HS-5 (cell line): ENCODE results near the gene RNASEL.

Source experiments
- DNase-seq: peaks from one replicate; pipeline ENCODE4 v3.0.0-alpha.2; 2012; ENCODE audit warnings: low read depth

RNASEL gene

DNA sequence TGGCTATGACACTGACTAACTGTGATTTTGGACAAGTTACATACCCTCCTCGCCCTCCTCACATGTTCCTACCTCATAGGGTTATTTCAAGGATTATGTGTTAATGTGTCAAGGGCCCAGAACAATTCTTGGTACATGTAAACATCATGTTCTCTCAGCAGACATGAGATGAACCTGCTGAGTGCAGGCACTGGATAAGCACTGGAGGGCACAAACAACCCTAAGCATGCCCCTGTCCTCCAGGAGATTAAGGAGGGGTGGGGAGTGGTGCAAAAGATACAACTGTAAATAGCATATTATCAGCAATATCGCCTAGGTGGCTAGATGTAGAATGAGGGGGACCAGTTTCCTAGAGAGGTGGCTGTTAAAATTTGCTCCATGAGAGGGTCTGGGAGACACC is 32.9 kb upstream of the RNASEL start:
- DNase-seq: no peak

DNA sequence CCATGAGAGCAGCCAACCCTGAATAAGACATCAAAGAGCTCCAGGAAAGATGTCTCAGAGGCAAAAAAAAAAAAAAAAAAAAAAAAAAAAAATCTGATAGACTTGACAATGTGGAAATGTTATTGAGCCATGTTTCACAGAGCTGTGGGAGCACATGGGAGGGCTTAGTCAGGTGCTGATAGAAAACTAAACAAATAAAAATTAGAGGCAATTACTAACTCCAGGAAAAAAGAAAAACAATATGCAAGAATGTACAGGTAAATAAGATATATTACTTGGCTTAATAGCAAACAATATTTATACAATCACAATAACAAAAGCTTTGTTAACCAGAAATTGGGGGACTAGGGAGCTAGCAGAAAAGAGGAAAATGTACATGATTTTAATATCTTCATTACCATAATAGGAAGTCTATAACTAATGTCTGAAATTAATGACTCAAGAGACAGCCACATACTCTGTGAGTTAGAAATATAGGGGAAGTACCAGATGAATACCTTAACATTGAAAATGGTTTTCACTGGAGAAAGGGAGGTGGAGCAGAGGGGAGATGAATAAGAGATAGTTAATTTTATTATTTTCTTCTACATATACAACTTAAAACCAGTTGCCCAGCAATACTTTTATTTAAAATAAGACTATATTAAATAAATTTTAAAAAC is 32.0 kb upstream of the RNASEL start:
- DNase-seq: no peak

DNA sequence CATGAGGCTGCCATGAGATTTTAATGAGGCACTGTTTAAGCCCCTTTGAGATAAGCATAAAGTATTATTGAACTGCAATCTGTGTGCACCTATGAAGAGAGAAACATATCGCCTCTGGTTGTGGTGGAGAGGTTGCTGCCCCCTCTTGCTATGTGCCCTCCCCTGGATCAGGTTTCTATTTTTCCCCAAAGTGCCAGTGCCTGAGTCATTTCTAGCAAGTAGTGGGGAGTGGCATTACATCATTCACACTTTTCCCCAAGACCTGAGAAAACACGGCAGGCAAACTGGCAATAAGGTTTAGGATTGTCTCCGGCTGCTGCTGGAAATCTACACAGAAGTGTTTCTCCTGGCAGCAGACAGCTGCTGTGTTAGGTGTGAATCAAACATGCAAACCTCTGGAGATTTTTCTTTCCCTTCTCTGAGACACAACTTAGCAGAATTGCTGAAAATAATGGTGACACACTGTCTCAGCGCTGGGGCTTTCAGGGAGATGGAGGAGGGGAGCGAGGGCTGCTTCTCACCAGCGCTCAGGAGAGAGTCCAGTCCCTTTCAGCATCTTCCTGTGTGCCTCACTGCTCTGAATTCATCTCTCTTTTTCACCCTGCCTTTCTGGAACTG is 28.8 kb upstream of the RNASEL start:
- no peak for DNase-seq

GRCh38 chr1:182617014-182617429 is 28.0 kb upstream of the RNASEL start:
- no peak for DNase-seq

DNA sequence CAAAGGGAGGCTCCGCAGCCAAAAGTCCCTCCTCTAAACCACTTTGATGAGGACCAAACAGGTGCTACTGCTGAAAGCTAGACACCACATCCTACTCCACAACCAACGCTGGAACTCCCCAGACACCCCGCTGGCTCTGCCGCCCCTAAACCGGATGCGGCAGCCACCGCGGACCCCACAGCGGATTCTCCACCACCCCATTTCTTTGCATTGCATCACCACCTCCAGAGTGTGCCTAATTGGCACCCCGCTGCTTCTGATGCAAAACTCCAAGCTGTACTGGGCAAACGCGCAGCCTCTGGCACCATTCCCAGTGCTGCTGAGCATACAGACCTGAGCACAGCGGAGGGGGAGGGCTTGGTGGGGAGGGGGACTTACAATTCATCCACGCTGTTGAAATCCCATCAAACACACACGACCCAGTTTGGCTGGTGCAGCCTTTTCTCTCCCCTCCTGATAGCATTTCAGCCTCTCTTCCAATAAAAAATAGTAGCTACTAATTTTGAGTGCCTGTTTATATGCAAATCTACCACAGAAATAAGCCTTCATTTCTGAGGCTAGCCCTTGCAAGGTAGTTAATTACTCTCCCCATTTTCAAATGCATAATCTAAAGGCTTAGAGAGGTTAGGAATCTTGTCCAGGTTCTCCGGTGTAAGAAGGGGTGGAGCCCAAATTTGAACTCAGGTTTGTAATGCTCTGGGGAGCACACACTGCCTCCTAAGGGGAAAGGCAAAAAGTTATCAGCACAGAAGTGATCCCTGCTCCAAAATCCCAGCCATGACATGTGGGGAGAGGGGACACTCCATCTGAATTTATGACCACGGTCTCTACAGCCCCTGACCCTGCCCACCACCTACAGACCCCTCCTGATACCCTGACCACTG is 27.3 kb upstream of the RNASEL start:
- DNase-seq: no peak

- DNase-seq: no peak
Measured at GRCh38 chr1:182615468-182616129, 26.5 kb upstream of the RNASEL start.

GRCh38 chr1:182614796-182615454 is 25.9 kb upstream of the RNASEL start:
- DNase-seq: no peak

GRCh38 chr1:182611787-182612186 is 22.7 kb upstream of the RNASEL start:
- no peak for DNase-seq

DNA sequence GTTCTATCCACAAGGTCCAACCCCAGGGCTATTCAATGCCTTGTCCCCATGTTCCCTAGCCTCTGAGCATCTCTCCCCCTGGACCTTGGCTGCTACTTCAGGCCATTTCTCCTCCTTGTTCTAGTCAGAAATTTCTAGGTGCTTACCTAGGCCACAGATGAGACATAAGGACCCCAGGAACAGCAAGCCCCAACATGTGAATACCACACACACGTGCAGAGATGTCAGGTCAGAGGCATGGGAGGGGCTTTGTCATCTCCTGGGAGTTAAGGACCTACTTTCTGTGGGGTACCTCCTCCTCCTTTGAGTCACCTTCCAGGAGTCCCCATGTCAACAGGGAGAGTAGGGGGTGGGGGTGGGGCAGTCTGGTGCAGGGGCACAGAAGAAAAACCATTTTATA is 22.3 kb upstream of the RNASEL start:
- no peak for DNase-seq

GRCh38 chr1:182610606-182611194 is 21.6 kb upstream of the RNASEL start:
- no peak for DNase-seq

DNA sequence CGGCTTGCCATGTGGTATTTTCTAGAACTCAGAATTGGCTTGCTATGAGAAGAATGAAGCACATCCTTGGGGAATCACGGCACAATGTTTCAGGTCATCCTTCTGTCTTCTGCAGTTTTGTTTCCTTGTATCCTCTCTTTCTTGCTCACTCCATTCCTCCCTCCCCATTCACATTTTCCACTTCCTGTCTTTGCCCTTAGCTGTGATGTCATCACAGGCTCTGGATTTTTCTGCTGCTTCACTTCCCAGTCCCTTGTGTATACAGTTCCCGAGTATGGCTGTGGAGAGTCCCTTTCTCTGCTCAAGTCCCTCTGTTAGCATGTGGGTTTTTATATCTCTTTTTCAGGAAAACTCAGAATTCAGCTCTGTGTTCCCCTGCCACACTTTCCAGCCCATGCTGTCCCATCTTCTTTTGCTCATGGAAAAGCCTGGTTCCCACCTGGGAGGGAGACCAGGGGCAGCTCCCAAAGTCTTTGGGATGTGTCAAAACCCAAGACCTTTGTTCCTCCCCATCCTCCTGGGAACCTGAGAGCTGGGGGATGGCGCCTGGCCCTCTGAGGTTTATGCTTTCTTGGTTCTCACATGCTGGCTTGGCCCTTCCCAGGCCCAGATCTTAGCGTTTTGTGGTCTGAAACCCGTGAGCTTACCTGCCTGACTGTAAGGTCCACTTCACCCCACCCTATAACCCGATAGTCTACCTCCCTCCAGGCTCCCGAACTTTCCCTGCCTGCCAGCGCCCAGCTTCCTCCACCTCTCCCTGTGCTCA is 20.0 kb upstream of the RNASEL start:
- DNase-seq: no peak

DNA sequence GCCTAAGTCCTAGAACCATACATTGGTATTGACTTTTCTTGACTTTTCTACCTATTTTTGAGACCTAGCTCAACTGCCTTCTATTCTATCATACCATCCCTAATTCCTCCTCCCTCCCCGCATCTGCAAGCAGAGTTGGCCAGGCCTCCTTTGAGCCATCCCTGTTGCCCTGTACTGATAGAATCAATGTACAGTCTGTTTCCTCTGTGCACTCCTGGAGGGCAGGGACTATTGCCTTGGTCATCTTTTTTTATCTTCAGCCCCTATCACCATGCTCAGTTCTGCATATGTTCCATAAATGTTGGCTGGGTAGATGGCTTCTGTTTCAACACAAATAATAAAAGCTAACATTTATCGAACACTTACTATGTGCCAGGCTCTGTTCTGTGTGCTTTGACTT is 19.2 kb upstream of the RNASEL start:
- DNase-seq: no peak

DNA sequence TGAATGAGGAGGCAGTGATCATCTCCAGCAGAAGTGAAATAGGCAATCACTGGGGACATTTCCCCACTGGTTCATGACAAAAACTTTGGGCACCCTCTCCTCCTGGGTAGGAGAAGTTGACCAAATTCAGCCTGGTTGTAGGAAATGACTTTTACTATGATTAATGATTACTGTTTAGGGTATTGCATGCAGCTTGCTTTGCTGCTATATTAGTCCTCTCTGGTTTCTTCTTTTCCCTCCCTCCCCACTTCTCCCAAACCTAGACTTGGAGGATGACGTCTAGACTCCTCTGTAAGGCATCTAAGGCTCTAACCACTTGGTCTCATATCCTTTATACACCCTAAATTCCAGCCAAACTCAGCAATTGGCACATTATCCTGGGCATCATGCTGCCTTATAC is 18.5 kb upstream of the RNASEL start:
- DNase-seq: no peak

- DNase-seq: no peak
Measured at GRCh38 chr1:182604175-182605164, 15.4 kb upstream of the RNASEL start, which contains the start of gene RGS16. Gene RGS16, minus strand, starts transcription at chr1:182604389. Its CDS starts 130 bp downstream, at chr1:182604259.

DNA sequence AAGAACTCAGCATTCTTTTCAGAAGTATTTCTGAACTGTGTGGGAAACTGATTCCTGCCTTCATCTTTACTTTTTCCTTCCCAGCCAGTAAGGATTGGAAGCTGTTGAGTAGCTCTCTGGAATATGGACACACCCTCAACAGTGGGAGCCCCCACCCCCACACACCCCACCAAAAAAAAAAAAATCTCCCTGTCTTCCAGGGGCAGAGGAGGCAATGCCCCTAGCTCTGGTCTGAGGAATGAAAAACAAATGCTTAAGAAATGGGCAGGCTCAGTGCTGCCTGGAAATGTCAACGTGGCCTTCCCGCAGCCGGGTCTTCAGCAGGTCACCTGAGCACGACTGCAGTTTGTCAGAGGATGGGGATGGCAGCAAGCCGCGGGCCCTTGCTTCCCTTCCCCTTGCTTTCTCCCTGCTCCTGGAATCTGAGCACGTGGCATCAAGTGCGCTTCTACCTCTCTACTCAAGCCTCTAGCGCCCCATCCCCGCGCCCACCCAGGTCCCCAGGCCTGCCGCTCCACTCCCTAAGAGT is 14.7 kb upstream of the RNASEL start:
- DNase-seq: no peak

DNA sequence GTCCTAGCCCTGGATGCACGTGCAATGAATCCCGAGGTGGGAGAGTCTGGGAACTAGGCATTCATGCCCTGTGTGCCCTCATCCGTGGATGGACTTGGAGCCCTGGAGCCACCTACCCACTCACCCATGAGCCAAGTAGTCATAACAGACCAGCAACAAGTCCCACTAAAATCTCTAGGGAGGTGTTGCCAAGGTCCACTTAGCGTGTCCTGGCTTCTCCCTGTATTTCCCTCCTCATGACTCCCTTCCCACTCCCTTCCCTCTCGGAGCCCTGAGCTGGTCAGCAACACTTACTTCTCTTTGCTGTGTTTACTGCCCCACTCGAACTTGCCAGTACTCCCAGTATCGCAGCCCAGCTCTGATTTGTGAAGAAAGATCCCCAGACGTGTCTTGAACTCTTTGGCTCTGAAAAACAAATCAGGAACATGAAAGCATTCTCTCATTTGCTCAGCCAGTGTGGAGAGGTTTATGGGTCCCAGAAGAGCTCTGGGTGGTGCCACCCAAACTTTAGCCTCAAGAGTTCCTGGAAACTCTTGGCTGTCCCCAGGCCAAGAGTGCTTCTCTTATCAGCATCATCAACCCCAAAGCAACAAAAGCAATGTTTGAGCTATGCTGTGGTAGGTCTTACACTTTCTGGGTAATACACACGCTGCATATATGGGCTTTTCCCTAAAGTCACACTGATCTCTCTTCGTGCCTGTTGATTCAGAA is 14.0 kb upstream of the RNASEL start:
- DNase-seq: no peak

DNA sequence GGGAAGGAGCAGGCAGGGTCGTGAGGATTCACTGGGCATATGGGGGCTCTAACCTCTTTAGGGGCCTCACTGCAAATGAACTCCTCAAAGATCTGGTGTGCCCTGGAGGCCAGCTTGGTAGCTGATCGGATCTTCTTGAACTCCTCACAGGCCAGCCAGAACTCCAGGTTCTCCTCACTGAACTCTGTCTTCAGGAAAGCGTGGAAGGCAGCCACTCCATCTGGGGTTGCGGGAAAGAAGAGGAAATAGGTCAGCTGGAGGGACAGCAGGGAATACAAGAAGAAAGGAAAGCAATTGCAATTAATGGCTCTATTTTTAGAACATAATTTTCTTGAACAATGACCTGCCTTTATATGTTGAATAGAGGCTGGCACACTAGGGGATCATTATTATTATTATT is 12.9 kb upstream of the RNASEL start:
- DNase-seq: no peak

DNA sequence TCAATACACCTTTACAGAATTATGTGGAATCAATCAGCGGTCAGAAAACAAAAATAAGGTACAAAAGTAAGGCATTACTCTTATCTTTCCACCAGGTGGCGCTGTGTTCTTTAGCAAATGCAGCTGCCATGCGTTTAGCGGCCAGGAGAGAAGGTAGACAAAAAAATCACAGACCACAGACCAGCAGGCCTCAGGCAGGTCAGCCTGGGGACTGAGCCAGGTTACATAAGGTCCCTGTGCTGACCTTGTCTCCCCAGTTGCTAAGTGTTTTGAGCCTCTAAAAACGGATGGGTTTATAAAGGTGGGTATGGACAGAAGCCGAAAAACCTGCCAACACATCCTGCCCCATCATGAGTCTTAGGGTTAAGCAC is 12.3 kb upstream of the RNASEL start:
- no peak for DNase-seq
